K562 (cell line): Measurements from ENCODE around the gene ABCA7. TPM values are rescaled to one million over a fixed set of nuclear protein-coding genes. Genes with fewer than 3 reads are reported as not detected.

ENCODE experiments used
- ATF1 ChIP-seq, 2 experiments: fragments of 450-650 bp in 1 of 2; IDR thresholded peaks; 2 replicates each; pipeline ENCODE4 v1.6.1; 2016; ENCODE audit warnings: missing compliant biosample characterization in 1 of 2, missing genetic modification characterization in 1 of 2
- ETV6 ChIP-seq, 3 experiments: fragments of 150-350 bp in 1 of 3; sonication (generic) in 1 of 3; formaldehyde crosslinking in 1 of 3; IDR thresholded peaks; 2 replicates each; pipeline versions ENCODE4 v1.6.1 to v1.8.0; 2014 to 2022; ENCODE audit warnings: borderline replicate concordance in 2 of 3, low read depth in 2 of 3, antibody characterized with exemption in 1 of 3, low read length in 1 of 3, mild to moderate bottlenecking in 1 of 3, missing genetic modification reagents in 1 of 3
- HDAC8 ChIP-seq: fragments of 450-650 bp; IDR thresholded peaks from 2 replicates; pipeline ENCODE4 v1.6.1; 2016; ENCODE audit warnings: mild to moderate bottlenecking, missing genetic modification characterization, moderate library complexity, missing compliant biosample characterization
- KLF1 ChIP-seq: fragments of 450-650 bp; IDR thresholded peaks from 2 replicates; pipeline ENCODE4 v1.6.1; 2016; ENCODE audit warnings: missing genetic modification characterization, missing compliant biosample characterization
- MTA2 ChIP-seq: fragments of 450-650 bp; IDR thresholded peaks from 2 replicates; pipeline ENCODE4 v1.6.1; 2016; ENCODE audit warnings: low read depth
- PTBP1 ChIP-seq: fragments of 200-400 bp; formaldehyde crosslinking; IDR thresholded peaks from 2 replicates; pipeline ENCODE4 v1.6.1; 2017; ENCODE audit warnings: low read depth, low read length
- SRSF3 ChIP-seq: fragments of 200-400 bp; formaldehyde crosslinking; IDR thresholded peaks from 2 replicates; pipeline ENCODE4 v1.6.1; 2016; ENCODE audit warnings: mild to moderate bottlenecking, low read length, moderate library complexity; ENCODE audit not compliant: insufficient read depth
- TARDBP ChIP-seq: fragments of 450-650 bp; IDR thresholded peaks from 2 replicates; pipeline ENCODE4 v1.6.1; 2016
- TCFL5 ChIP-seq: fragments of 250-450 bp; sonication (Bioruptor Pico); conservative IDR thresholded peaks from 2 replicates; pipeline ENCODE4 v1.6.1; 2021; ENCODE audit warnings: mild to moderate bottlenecking, moderate library complexity, matching md5 sums
- TGIF2 ChIP-seq: sonication (generic); formaldehyde crosslinking; IDR thresholded peaks from 2 replicates; pipeline ENCODE4 v1.8.1; 2022; ENCODE audit warnings: mild to moderate bottlenecking, missing genetic modification reagents, moderate library complexity
- TSC22D4 ChIP-seq: fragments of 450-650 bp; IDR thresholded peaks from 2 replicates; pipeline ENCODE4 v1.6.1; 2016; ENCODE audit warnings: missing genetic modification characterization, missing biosample characterization, control low read depth
- ZEB2 ChIP-seq: fragments of 450-650 bp; IDR thresholded peaks from 2 replicates; pipeline ENCODE4 v1.6.1; 2016
- ZKSCAN1 ChIP-seq: fragments of 150-350 bp; IDR thresholded peaks from 2 replicates; pipeline ENCODE4 v1.6.1; 2016; ENCODE audit warnings: low read depth, low read length
- polyA plus RNA-seq, 8 experiments: library from polyadenylated mRNA; depleted of rRNA in 4 of 8; stranded (reverse) in 5 of 8; unstranded in 3 of 8; fragments of >200 nt; fragmentation: Nextera tagmentation in 2 of 8; fragmentation: Illumina TruSeq in 1 of 8; extraction: Ambion mirVana in 2 of 8; extraction: Trizol in 1 of 8; gene quantifications; 2 replicates each; pipeline versions ENCODE4 v1.2.1 to v1.2.3, GENCODE V29; 2011 to 2014; ENCODE audit warnings: inconsistent platforms in 1 of 8, missing spikeins in 1 of 8
- total RNA-seq, 7 experiments: library from RNA; depleted of rRNA in 6 of 7; stranded (reverse); fragments of >200 nt in 6 of 7; fragmentation: Illumina TruSeq in 2 of 7; extraction: Trizol in 2 of 7; gene quantifications; 2 replicates each; pipeline versions ENCODE4 v1.2.1 to v1.2.3, GENCODE V29; 2011 to 2021; ENCODE audit warnings: low replicate concordance in 1 of 7
- TF ChIP-seq, protein P1 (sequence below): IDR thresholded peaks from 2 replicates; pipeline ENCODE4 v1.6.1; 2014; ENCODE audit warnings: antibody characterized with exemption
- TF ChIP-seq, protein P2 (sequence below): fragments of 250-450 bp; sonication (Bioruptor Pico); IDR thresholded peaks from 2 replicates; pipeline ENCODE4 v1.8.0; 2021; ENCODE audit warnings: moderate library complexity, mild to moderate bottlenecking, inconsistent platforms
- TF ChIP-seq, protein P3 (sequence below): fragments of 450-650 bp; IDR thresholded peaks from 2 replicates; pipeline ENCODE4 v1.6.1; 2017; ENCODE audit warnings: antibody characterized with exemption, mild to moderate bottlenecking
- TF ChIP-seq, protein P4 (sequence below): fragments of 250-450 bp; sonication (Bioruptor Pico); IDR thresholded peaks from 2 replicates; pipeline ENCODE4 v1.5.0; 2021
- TF ChIP-seq, protein P5 (sequence below), 2 experiments: IDR thresholded peaks; 2 replicates each; pipeline ENCODE4 v1.6.1; 2011; ENCODE audit warnings: borderline replicate concordance in 1 of 2, control low read depth in 1 of 2, low read depth in 1 of 2, low read length in 1 of 2, mild to moderate bottlenecking in 1 of 2, mixed read lengths in 1 of 2, moderate library complexity in 1 of 2; ENCODE audit not compliant: insufficient read depth in 1 of 2, insufficient read length in 1 of 2, poor library complexity in 1 of 2, severe bottlenecking in 1 of 2; ENCODE audit errors: extremely low read depth in 1 of 2

Gene ABCA7
- total and polyA plus RNA-seq, 9 of the 15 experiments (the other 6 are each of a cell fraction or from before 2014, with no cell fraction given): 2.3 to 96.1 (median 31.2) TPM

DNA sequence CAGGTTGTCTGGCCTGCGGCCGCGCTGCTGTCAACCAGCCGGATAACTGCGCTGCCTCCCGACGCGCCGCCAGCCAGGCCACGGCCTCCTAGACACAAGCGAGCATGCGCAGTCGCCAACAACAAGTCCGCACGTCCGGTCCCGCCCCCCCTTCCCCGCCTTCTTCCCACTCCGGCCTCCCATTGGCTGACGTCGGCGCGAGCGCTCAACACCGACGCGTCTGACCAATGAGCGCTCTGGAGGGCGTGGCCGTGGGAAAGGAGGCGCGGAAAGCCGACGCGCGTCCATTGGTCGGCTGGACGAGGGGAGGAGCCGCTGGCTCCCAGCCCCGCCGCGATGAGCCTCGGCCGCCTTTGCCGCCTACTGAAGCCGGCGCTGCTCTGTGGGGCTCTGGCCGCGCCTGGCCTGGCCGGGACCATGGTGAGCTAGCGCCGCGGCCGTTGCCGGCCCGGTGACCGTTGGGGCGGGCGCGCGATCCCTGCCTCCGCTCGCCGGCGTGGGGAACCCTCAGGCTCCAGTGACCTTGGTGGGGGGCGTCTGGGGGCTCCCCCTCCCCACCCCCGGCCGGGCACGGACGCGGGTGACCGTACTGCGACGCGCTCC is 63.9 kb downstream of the ABCA7 start, which contains the start of gene GPX4 (continued):
- TF ChIP-seq, protein P1, sequence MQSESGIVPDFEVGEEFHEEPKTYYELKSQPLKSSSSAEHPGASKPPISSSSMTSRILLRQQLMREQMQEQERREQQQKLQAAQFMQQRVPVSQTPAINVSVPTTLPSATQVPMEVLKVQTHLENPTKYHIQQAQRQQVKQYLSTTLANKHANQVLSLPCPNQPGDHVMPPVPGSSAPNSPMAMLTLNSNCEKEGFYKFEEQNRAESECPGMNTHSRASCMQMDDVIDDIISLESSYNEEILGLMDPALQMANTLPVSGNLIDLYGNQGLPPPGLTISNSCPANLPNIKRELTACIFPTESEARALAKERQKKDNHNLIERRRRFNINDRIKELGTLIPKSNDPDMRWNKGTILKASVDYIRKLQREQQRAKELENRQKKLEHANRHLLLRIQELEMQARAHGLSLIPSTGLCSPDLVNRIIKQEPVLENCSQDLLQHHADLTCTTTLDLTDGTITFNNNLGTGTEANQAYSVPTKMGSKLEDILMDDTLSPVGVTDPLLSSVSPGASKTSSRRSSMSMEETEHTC: no peak
- TF ChIP-seq, protein P2, sequence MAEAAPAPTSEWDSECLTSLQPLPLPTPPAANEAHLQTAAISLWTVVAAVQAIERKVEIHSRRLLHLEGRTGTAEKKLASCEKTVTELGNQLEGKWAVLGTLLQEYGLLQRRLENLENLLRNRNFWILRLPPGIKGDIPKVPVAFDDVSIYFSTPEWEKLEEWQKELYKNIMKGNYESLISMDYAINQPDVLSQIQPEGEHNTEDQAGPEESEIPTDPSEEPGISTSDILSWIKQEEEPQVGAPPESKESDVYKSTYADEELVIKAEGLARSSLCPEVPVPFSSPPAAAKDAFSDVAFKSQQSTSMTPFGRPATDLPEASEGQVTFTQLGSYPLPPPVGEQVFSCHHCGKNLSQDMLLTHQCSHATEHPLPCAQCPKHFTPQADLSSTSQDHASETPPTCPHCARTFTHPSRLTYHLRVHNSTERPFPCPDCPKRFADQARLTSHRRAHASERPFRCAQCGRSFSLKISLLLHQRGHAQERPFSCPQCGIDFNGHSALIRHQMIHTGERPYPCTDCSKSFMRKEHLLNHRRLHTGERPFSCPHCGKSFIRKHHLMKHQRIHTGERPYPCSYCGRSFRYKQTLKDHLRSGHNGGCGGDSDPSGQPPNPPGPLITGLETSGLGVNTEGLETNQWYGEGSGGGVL: no peak
- TF ChIP-seq HDAC8 (tag) (no peak), TSC22D4 (tag) (no peak), ZKSCAN1 (no peak), PTBP1 (no peak), TCFL5 (CRISPR knock-in tag) (no peak), SRSF3 (no peak), TGIF2 (CRISPR knock-in tag) (no peak), ATF1 (CRISPR knock-in tag; IDR thresholded peaks at IDR 0.05) (peak; percentile 54), ATF1 (tag; IDR thresholded peaks at IDR 0.05) (peak; percentile 89), TARDBP (no peak), KLF1 (tag) (no peak), ZEB2 (no peak), ETV6 (IDR thresholded peaks at IDR 0.05; ENCODE audit: borderline replicate concordance in 1 of 2, low read depth in 2 of 2, low read length in 1 of 2) (no peak), ETV6 (CRISPR knock-in tag; IDR thresholded peaks at IDR 0.05; ENCODE audit: borderline replicate concordance) (0 out of 2 replicates have a peak, but pooled peaks have one; percentile 27), MTA2 (no peak)
- TF ChIP-seq, protein P3, sequence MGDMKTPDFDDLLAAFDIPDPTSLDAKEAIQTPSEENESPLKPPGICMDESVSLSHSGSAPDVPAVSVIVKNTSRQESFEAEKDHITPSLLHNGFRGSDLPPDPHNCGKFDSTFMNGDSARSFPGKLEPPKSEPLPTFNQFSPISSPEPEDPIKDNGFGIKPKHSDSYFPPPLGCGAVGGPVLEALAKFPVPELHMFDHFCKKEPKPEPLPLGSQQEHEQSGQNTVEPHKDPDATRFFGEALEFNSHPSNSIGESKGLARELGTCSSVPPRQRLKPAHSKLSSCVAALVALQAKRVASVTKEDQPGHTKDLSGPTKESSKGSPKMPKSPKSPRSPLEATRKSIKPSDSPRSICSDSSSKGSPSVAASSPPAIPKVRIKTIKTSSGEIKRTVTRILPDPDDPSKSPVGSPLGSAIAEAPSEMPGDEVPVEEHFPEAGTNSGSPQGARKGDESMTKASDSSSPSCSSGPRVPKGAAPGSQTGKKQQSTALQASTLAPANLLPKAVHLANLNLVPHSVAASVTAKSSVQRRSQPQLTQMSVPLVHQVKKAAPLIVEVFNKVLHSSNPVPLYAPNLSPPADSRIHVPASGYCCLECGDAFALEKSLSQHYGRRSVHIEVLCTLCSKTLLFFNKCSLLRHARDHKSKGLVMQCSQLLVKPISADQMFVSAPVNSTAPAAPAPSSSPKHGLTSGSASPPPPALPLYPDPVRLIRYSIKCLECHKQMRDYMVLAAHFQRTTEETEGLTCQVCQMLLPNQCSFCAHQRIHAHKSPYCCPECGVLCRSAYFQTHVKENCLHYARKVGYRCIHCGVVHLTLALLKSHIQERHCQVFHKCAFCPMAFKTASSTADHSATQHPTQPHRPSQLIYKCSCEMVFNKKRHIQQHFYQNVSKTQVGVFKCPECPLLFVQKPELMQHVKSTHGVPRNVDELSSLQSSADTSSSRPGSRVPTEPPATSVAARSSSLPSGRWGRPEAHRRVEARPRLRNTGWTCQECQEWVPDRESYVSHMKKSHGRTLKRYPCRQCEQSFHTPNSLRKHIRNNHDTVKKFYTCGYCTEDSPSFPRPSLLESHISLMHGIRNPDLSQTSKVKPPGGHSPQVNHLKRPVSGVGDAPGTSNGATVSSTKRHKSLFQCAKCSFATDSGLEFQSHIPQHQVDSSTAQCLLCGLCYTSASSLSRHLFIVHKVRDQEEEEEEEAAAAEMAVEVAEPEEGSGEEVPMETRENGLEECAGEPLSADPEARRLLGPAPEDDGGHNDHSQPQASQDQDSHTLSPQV: no peak
- TF ChIP-seq, protein P4, sequence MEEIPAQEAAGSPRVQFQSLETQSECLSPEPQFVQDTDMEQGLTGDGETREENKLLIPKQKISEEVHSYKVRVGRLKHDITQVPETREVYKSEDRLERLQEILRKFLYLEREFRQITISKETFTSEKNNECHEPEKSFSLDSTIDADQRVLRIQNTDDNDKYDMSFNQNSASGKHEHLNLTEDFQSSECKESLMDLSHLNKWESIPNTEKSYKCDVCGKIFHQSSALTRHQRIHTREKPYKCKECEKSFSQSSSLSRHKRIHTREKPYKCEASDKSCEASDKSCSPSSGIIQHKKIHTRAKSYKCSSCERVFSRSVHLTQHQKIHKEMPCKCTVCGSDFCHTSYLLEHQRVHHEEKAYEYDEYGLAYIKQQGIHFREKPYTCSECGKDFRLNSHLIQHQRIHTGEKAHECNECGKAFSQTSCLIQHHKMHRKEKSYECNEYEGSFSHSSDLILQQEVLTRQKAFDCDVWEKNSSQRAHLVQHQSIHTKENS (CRISPR knock-in tag): no peak
- TF ChIP-seq, protein P5, sequence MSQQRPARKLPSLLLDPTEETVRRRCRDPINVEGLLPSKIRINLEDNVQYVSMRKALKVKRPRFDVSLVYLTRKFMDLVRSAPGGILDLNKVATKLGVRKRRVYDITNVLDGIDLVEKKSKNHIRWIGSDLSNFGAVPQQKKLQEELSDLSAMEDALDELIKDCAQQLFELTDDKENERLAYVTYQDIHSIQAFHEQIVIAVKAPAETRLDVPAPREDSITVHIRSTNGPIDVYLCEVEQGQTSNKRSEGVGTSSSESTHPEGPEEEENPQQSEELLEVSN (IDR thresholded peaks at IDR 0.05; ENCODE audit: borderline replicate concordance in 1 of 2, extremely low read depth in 1 of 2, insufficient read depth in 1 of 2, insufficient read length in 1 of 2, low read depth in 1 of 2, low read length in 1 of 2, poor library complexity in 1 of 2, severe bottlenecking in 1 of 2): peak; percentile 27 to 66
